ENCODE results near the gene AHCYL1.
"Not testable (repeated sequence)": the region's sequence is repeated elsewhere in the genome, so short reads cannot be mapped to it uniquely, and the experiment has no call there.

AHCYL1 gene

GRCh38 chr1:109984456-109985246, at the start of gene AHCYL1:
Gene AHCYL1 (plus strand): TSS chr1:109984765. CDS start chr1:109985053, 288 bp downstream.
- FAIRE-seq, result peak; percentile 85

- no peak for FAIRE-seq
Measured at GRCh38 chr1:109935451-109935900, 49.1 kb upstream of the AHCYL1 start.

DNA sequence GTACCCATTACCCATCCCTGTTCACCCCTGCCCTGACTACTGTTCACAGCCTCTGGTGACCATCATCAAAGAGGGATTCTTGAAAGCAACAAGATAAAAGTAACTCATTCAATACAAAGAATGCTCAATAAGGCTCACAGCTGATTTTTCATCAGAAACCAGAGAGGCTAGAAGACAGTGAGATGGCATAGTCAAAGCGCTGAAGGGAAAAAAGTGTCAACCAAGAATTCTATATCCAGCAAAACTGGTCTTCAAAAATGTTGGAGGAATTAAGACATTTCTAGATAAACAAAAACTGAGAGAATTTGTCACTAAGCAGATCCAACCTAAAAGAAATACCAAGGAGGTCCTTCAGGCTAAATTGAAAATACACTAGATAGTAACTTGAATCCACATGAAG, 46.8 kb upstream of the AHCYL1 start:
- FAIRE-seq, result no peak

DNA sequence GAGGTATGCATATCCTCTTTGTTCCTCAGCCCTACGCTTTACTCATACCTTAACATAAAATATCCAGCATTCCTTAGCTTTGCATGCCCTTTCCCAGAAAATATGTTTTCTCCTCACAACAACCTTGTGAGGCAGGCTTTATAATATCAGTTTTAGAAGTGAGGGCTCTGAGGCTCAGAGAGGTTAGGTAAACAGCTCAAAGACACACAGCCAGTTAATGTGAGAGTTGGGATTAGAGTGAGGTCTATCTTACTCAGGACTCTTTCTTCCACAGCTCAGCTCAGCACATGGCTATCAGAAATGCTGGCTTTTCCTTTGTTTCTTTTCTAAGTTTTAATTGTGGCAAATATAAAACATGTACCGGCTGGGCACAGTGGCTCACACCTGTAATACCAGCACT, 46.0 kb upstream of the AHCYL1 start:
- no peak for FAIRE-seq

GRCh38 chr1:109942434-109942833, 42.1 kb upstream of the AHCYL1 start:
- FAIRE-seq, result no peak

DNA sequence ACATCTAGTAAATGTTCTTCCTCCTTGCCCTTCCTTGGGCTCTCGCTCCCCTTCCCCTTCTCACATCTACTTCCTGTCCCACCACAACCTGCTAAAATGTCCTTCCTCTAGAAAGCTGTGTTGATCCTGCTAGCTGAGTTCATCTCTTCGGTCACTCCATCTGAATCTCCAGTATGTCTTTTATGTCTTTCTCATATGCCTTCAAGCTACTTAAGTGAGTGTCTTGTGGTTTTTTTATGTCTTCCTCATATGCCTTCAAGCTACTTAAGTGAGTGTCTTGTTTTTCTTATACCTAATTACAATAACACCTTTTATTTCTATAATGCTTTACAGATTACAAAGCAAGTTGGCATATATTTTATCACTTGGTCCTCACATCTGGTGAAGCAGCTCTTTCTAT, 40.0 kb upstream of the AHCYL1 start:
- FAIRE-seq, result no peak

- FAIRE-seq, result no peak
Measured at GRCh38 chr1:109946511-109946910, 38.1 kb upstream of the AHCYL1 start.

GRCh38 chr1:109947582-109948284, 36.8 kb upstream of the AHCYL1 start:
- FAIRE-seq, result no peak

- FAIRE-seq, result no peak
Measured at GRCh38 chr1:109948285-109948630, 36.3 kb upstream of the AHCYL1 start.

DNA sequence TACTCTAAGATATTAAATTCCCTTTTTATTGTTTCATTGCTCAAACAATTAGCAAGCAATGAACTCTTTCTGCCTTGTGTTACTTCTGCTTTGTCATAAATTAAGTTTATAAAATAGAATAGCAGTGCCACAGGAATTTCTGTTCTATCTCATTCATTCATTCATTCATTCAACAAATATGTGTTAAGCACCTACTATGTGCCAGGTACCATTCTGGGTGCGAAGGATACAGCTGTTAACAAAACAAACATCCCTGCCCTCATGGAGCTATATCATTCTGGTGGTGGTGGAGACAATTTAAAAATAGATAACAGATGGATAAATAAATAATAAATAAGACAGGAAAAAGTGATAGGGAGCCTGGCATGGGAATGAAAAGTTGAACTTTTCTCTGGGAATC, 34.5 kb upstream of the AHCYL1 start:
- no peak for FAIRE-seq

- no peak for FAIRE-seq
Measured at GRCh38 chr1:109950509-109950908, 34.1 kb upstream of the AHCYL1 start.

DNA sequence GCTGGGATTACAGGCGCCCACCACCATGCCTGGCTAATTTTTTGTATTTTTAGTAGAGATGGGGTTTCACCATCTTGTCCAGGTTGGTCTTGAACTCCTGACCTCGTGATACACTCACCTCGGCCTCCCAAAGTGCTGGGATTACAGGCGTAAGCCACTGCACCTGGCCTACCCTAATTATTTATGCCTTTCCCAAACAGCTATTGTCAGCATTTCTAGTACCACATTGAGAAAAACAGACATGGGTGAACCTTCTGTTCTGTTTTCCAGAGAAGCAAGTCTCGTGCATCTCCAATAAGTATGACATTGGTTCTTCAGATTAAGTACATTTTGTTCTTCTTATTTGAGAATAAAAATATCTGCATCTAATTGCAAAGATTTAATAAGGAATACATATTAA, 33.1 kb upstream of the AHCYL1 start:
- not testable (repeated sequence) for FAIRE-seq

GRCh38 chr1:109954041-109954512, 30.5 kb upstream of the AHCYL1 start:
- no peak for FAIRE-seq

GRCh38 chr1:109959632-109959973, 25.0 kb upstream of the AHCYL1 start:
- FAIRE-seq, result no peak

DNA sequence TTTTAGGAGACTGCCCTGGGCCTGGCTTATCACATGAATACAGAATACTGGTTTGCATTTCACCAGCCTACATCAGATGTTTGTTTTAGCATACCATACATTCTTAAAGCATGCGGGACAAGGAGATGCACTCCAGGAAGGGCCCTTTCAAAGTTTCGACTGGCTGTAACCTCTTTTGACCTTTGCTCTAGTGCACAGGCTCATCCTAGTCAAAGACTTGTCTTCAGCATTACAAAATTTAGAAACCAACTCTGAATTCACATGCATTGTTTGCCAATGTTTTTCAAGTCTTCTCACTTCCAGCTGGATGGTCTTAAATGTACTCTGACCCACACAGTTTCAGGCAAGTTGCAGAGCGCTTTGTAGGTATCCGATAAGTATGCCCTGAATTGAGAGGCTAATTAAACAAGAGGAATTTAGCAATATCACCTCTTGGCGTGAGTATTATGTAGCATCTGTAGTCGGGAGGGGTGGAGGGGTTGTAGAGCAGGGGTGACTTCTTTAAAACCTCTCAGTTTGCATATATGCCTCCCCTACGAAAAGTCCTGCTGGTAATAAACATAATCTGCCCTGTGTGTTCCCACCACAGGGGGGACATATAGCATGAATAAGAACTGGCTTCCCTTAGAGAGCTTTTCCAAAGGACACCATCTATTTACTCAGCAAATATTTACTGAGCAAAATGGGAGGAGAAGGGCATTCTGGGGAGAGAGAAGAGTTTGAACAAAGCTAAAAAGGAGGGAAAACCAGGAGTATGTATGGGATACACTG, 24.4 kb upstream of the AHCYL1 start:
- FAIRE-seq, result no peak

DNA sequence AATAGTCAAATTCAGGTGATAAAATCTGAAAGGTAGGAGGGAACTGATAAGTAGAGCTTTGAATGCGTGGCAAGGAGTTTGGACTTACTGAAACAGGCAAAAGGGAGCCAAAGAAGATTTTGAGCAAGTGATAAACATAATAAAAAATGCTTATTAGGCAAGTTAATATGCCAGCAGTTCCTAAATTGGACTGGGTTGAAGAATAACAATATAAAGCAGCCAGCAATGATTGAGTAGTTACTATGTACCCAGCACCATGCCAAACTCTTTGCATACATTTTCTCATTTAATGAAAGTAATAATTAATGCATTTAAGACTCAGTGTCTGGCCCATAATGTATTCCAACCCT, 23.8 kb upstream of the AHCYL1 start:
- no peak for FAIRE-seq

DNA sequence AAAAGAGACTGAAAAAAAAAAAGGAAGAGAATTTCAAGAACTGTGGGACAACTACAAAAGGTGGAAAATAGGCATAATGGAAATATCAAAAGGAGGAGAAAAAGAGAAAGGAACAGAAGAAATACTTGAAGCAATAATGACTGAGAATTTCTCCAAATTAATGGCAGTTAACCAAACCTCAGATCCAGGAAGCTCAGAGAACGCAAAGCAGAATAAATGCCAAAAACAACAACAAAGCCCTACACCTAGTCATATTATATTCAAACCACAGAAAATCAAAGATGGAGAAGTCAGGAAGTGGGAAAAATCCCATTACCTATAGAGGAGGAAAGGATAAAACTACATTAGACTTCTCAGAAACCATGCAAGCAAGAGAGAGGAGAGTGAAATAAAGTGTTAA, 20.7 kb upstream of the AHCYL1 start:
- no peak for FAIRE-seq

GRCh38 chr1:109969146-109969829, 15.3 kb upstream of the AHCYL1 start:
- FAIRE-seq, result no peak

DNA sequence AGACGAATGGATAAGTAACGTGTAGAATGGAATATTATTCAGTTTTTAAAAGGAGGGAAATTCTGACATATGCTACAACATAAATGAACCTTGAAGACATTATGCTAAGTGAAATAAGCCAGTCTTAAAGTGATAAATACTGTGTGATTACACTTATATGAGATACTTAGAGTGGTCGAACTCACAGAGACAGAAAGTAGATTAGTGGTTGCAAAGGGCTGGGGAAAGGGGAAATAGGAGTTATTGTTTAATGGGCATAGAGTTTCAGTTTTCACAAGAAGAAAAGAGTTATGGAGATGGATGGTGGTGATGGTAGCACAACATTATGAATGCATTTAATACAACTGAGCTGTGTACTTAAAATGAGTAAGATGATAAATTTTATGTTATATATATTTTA, 14.7 kb upstream of the AHCYL1 start:
- no peak for FAIRE-seq

DNA sequence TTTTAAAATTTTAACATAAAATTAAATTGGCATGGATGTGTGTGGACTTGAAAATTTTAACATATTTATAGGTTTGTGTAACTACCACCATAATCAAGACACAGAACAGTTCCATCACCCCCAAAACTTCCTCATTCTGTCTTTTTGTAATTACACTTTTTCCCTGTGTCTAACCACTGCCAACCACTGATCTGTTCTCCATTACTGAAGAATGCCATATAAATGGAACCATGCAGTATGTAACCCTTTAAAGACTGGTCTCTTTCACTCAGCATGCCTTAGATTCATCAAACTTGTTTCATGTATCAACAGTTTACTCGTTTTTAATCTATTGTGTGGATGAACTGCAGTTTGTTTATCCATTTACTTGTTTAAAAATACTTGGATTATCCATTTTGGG, 13.0 kb upstream of the AHCYL1 start:
- FAIRE-seq, result no peak

GRCh38 chr1:109974191-109974590, 10.4 kb upstream of the AHCYL1 start:
- no peak for FAIRE-seq

- no peak for FAIRE-seq
Measured at GRCh38 chr1:109975718-109976117, 8.8 kb upstream of the AHCYL1 start.

DNA sequence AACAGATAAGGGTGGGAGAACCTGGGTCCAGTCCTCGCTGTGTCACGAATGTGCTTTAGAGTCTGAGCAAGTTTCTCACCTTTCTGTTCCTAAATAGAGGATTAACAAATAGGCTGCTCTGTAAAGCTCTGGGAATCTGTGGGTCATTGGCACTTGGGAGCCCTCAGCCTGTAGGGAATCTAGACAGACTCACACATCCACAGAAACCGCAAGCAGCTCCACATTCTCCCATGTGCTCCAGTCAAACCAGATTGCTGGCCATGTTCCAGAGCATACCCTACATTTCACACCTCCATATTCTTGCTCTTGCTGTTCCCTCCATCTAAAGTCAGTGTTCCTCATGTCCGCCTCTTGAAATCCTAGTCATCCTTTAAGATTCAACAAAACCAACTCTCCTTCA, 7.8 kb upstream of the AHCYL1 start:
- no peak for FAIRE-seq

Measured in endometrium (tissue), 2 donors.